Measurements from ENCODE around the gene SKI.

Gene SKI

GRCh38 chr1:2282556-2283270 lies 54.6 kb downstream of the SKI start:
- H3K4me3 ChIP-seq (ENCODE audit: low read depth, low read length), result no peak overlapping the region
- no peak for DNase-seq (ENCODE audit: low read depth, low spot score)
- in situ Hi-C loops (cut with HindIII; ENCODE audit: low sequenced_read_pairs), result no loop called here
- no peak for TF ChIP-seq CTCF (IDR thresholded peaks at IDR 0.05; ENCODE audit: low read depth, low read length)

DNA sequence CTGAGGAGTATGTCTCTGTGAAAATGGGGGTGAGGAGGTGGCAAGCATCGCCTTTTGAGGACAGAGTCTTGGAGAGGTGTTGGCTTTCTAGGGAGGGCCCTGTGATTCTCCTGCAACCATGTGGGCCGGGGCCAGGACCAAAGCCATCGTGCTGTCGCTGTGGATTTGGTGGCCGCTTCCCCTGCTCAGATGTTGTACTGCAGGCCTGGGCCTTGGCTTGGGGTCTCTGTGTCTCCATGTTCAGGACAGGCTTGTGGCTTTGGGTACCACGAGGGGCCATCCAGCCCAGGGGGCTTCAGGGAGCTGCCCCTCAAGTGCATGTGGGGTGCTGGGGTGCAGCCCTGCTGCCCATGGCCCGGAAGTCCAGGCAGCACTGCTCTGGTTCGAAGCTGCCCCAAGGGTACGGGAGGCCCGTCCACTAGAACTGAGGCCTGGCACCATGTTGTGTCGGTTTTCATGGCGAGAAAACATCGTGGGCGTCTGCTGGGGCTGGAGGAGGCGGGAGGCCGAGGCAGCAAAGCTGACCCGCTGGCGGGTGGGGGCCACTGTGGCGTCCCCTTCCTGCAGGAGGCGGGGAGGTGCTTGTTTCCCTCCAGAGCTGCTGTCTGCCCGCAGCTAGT lies 55.4 kb downstream of the SKI start:
- DNase-seq (ENCODE audit: low read depth, low spot score), result no peak
- no peak for TF ChIP-seq CTCF (IDR thresholded peaks at IDR 0.05; ENCODE audit: low read depth, low read length)
- H3K4me3 ChIP-seq (ENCODE audit: low read depth, low read length), result no peak overlapping the region
- in situ Hi-C loops (cut with HindIII; ENCODE audit: low sequenced_read_pairs), result no loop called here

DNA sequence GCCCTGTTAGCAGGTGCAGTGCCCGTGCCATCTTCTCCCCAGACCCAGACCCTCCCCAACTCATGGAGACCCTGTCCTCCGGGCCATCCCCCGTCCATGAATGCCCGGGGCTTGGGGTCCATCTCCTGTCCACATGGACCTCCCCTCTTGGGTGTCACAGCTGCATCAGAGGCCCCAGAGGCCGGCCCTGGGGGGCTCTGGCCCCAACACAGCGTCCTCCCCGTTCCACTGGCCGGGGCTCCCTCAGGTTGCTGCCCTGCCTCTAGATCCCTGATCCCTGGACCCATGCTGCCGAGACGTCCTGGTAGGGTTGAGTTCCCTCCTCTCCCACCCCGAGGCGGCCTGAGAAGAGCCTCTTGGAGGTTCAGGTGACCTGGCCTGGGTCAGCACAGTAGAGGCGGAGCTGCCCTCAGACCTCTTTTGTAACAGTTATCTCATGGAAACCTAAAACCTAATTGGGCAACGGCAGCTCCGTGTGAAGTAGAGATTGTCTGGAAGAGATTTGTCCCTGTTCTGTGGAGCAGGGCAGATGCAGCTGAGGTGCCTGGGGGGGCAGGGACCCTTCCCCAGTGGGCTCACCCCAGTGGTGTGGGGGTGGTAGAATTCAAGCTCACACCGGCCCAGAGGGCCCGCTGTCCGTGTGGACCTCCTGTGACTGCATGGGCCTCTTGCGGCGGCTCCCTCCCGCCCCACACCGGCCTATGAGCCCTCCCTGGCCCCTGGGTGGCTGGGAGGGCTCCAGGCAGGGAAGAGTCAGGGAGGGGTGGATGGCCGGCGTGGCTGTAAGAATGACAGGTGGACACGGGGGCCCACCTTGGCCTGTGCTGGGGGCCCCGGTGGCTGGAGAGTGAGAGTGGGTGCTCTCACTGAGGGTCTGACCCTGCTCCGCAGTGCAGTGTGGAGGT lies 56.1 kb downstream of the SKI start:
- in situ Hi-C loops (cut with HindIII; ENCODE audit: low sequenced_read_pairs), result no loop called here
- DNase-seq (ENCODE audit: low read depth, low spot score), result no peak
- no peak for TF ChIP-seq CTCF (IDR thresholded peaks at IDR 0.05; ENCODE audit: low read depth, low read length)
- H3K4me3 ChIP-seq (ENCODE audit: low read depth, low read length), result no peak overlapping the region

- in situ Hi-C loops (cut with HindIII; ENCODE audit: low sequenced_read_pairs), result no loop called here
- H3K4me3 ChIP-seq (ENCODE audit: low read depth, low read length), result no peak overlapping the region
- TF ChIP-seq CTCF (IDR thresholded peaks at IDR 0.05; ENCODE audit: low read depth, low read length), result no peak
- no peak for DNase-seq (ENCODE audit: low read depth, low spot score)
Measured at GRCh38 chr1:2284932-2285331, 56.8 kb downstream of the SKI start.

GRCh38 chr1:2286923-2287322 lies 58.8 kb downstream of the SKI start:
- no peak for DNase-seq (ENCODE audit: low read depth, low spot score)
- in situ Hi-C loops (cut with HindIII; ENCODE audit: low sequenced_read_pairs), result no loop called here
- H3K4me3 ChIP-seq (ENCODE audit: low read depth, low read length), result no peak overlapping the region
- no peak for TF ChIP-seq CTCF (IDR thresholded peaks at IDR 0.05; ENCODE audit: low read depth, low read length)

DNA sequence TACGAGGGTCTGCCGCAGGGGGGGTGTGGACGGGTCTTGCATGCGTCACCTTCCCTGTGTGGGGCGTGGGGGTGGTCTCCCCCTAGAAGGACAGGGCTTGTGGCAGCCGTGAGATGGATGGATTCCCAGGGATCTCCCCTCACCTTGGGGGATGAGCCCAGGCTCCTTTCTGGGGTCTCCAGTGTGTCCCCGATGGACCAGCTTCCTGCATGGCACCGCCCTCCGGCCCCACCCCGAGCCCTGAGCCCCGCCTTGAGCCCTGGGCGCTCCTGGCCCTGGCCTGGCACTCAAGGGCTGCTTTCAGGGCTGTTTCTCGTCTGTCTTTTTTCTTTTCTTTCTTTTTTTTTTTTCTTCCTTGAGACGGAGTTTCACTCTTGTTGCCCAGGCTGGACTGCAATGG lies 59.5 kb downstream of the SKI start:
- no peak for TF ChIP-seq CTCF (IDR thresholded peaks at IDR 0.05; ENCODE audit: low read depth, low read length)

More for the DNA sequence above, 59.5 kb downstream of the SKI start:
- no peak overlapping the region for H3K4me3 ChIP-seq (ENCODE audit: low read depth, low read length)
- in situ Hi-C loops (cut with HindIII; ENCODE audit: low sequenced_read_pairs), result no loop called here
- DNase-seq (ENCODE audit: low read depth, low spot score), result no peak
